ENCODE results near the gene PPP1R13B.

Gene PPP1R13B

DNA sequence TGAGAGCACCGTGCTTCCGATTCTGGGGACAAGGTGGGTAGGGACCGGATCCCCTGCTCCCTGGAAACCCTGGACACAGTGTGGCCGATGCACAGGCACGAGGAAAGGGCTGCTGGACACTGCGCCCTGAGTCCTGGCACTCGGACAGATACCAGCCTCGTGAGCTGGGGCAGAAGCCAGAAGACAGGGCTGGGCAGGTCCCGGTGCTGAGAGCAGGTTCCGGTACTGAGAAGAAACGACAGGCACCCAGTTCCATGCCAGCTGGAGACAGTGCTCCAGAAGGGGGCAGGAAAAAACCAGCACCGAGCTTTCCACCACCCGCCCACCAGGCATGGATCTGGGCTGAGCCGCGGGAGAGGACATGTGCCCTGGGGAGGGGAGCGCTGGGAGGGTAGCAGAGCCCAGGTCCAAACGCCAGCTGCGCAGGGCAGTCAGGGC, 138.6 kb downstream of the PPP1R13B start:
- DNase-seq: no peak

DNA sequence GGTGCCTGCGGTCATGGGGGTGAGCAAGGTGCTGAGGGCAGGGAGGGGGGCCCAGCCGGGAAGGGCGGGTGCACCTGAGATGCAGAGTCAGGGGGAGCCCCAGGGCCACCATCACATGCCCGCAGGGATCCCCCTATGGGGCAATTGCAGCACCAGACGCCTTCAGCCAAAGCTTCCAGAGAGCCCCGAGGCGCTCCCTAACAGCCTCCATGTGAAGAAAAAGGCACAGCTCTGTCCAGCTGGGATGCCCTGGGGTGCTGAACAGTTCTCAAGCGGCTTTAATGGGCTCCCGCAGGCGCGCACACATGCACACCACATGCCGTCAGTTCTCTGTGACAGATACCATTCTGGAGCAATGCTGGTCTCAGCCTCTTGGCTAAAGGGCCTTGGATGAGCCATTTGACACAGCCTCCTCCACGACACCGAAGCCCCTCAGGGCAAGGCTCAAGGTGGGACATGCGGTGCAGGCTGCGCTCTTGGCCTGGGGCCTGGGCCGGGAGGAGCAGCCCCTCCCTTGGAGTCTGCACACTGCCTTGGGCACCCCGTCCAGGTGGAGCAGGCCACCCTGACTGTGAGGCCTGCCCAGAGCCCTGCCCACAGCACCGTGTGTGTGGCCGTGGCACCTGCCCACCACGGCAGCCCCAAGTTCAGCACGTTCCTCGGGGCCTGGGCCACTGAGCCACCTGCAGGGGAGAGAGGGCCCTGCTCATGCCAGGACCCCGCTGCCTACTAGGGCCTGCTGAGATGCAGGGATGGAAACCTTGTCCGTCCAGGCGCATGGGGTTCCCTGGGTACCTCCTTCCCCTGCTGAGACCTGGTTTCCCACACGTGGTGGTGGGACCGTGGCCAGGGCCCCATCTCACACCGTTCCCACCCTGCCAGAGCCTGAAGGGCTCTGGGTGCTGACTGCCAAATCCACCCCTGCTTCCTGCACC, 139.8 kb downstream of the PPP1R13B start:
- DNase-seq: no peak

DNA sequence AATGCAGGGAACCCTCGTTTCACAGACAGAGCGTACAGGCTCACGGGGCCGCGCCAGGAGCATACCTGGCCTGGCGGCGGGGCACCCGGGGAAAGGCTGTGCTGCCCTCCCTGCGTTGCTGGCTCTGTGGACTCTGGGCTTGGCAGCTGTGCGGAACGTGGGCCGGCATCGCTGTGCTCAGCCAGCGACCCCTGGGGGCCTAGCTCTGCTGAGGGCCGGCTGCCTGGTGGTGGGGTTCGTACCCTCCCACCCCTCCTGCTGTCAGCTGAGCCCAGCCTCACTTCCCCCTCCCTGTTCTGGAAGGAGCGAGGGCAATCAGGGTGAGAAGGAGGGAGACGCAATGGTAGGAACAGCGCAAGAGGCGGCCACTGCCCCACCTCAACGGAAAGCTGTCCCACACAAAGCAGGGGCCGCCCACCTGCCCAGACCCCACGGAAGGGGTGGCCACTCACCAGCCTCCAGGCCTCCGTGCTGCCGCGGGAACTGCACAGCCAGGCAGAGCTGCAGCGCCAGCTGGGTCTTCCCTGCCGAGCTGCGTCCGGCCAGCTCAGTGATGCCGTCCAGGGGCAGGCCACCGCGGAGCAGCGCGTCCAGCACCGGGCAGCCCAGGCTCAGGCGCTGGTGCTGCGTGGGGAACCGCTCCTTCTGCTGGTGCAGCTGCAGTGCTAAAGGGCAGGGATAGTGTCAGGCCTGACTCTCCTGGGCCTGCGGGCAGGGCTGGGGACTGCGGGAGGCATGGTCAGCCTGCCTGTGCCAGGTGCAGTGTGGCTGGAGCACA, 140.6 kb downstream of the PPP1R13B start:
- no peak for DNase-seq

DNA sequence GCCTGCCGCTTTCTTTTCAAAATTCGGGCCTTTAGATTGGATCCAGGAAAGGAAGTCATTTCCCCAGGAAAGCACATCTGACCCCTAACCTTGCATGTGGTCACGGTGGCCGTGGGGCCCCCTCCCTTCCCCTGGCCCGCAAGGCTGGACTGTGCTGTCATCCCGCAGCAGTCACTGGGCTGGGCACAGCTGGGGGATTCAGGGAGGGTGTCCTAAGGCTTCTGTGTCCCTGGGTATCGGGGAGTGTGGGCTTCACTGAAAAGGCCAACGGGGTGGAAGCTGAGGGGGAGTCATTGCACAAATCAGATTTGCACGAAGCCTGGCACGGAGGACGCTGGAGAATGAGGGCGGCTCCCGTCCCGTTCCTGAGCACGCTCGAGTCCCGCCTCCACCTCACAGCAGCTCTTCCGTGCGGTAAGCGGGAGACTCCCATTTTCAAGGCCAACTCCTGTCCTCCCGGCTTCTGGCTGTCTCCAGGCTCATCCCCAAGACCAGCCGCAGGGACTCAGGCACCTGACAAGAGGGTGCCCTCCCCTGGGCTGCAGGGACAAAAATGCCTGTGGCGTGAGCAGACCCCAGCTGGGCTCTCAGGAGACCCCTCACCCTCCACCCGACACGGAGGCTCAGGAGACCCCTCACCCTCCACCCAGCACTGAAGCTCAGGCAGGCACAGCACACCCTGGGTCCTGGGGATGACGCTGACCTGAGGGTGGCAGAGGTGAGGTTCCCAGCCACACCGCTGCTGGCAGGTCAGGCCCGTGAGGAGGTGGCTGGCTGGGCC, 141.7 kb downstream of the PPP1R13B start:
- DNase-seq: no peak

DNA sequence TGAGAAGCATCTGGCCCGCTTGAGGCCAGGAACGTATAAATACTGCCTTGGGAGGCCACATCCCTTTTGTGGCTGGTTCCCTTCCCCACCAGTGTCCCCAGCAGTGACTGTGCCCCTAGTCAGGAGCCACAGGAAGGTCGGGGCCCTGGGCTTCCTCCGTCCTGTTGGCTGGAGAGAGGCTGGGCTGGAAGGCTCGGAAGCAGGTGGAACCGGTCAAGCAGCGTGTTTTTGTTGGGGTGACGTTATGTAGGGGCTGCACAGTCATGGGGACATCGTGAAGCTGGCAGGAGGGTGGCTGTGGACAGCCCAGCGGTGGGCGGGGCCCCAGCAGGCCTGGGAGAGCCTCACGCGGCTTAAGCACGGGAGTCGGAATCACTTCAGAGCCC, 142.3 kb downstream of the PPP1R13B start:
- DNase-seq: no peak

DNA sequence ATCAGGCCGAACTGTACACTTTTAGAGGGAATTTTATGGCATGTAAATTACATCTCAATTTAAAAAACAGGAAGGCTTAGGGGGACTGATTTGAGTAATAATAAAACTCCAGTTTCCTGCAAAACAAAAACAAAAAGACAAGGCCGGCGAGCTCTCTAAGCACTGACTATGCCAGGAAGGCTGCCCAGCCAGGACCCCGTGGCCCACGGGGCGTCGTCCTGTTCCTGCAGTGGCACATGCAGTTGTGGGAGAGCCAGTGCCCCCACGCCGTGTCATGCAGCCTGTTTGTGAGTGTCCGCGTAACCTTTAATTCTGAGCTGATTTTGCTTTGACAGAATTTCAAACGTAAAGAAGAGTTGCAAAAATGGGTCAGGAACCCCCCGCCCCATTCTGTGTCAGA, 142.7 kb downstream of the PPP1R13B start:
- no peak for DNase-seq

DNA sequence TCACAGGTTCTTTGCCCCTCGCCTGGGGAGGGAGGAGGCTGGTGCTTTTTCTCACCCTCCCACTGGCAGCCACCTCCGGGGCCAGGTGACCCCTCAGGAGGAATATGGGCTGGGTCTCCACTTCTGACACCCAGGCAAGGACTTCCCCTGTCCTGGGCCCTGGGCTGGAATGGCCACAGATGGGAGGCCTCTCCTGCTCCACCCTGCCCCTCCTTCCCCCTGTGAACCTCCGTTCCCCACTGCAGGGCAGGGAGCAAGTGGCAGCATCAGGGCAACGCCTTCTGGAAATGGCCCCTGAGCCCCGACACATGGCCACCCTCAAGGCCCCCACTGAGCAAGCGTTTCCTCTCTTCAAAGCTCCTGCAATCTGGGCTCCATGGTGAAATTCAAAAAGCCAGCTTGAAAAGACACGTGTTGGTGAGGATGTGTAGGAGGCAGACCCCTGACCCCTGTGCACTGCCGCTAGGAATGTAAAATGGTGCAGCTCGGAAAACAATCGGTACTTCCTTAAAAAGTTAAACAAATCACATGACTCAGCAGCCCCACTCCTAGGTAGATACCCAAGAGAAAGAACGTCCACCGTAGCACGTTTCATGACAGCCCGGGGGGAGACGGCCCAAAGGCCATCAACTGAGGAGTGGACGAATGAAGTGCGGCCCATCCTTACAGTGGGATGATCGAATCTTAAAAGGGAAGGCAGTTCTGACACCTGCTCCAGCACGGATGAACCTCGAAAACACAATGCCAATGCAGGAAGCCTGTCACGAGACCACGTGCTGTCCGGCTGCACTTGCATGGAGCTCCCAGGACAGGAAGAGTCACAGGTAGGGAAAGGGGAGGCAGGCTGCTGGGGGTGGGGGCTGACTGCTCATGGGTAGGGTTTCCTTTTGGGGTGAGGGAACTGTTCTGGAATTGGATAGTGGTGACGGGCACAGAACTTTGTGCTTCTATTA, 143.7 kb downstream of the PPP1R13B start:
- DNase-seq: no peak

DNA sequence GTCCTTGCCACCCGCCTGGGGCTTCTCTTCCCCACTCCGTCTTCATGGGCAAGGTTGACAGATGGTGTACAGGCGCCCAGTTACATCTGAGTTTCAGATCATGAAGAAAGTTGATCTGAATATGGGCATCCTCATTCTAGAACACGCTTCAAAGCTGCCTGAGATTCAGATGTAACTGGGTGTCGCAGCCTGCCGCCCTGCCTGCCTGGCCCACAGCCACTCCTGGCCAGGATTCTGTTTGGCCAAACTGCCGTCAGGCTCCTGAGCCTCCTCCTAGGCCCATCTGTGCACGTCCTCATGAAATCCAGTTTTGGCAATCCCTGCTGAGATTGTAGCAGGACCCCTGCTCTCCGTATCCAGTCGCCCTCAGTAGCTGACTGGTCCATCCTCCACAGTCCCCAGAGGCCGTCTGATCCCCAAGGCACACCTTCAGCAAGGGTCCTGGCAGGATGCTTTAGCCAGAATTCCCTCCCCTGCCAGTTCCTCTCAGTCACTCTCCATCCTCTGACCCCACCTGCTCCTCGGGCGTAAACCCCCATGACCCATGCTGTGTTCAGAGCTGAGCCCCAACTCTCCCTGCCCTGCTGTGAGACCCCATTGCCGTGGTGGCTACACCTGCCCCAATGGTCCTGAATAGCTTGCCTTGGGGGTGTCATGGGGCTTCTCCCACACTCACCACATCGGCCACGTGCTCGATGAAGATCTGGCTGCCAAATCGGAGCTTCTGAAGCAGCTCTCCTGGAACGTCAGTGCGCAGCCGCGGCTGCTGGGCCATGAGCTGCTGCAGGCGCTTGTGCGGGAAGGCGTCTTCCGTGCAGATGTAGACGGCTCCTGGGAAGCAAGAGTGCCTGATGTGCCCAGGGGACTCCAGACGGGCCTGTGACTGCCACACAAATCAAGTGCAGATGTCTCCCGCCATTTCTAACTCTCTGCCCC, 144.6 kb downstream of the PPP1R13B start:
- no peak for DNase-seq

DNA sequence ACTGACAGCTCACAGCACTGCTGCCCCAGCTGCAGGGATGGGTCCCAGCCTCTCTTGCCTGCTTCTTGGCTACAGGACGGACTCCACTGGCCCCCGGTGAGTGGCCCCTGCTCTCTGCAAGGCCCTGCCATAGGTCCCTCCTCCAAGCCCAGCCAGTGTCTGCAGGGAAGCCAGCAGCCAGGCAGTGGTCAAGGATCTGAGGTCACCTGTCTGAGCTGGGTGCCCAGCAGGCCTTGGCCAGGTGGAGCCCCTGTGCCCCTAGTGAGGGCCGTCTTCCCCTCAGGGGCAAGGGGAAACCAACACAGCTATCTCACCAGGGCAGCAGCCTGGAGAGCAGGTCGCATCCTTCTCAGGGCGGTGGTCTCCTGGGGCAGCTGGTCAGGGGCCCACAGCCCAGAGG, 145.3 kb downstream of the PPP1R13B start:
- no peak for DNase-seq

DNA sequence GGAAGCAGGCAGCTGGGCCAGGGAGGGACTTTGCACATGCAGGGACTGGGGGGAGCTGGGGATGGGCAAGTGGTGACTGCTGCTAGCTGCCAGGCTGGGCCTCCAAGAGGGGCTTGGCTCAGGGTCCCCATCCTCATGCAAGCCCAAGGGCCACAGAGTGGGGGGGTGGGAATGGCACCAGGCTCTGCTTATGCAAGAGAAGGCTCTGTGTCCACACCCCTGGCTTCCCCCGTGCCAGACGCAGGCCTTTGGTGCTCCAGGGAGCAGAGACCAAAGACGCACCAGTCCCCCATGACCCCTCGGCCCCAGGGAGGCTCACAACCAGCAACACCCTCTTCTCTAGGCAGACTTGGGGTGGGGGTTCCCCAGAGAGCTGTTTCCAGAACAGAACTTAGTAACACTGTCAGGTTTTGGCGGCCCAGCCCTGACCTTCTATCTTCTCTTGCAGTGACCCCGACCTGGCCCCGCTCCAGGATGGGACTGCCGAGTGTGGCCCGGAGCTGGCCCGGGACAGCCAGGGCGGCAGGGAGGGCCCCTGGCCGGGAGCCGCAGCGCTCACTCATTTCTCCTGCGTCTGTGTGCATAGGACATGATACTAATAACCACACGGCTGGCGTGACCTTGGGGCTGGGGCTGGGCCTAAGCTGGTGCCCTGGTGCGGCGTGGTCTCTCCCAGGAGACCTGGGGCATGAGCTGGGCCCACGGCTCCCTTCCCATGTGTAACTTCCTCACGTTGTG, 146.5 kb downstream of the PPP1R13B start:
- DNase-seq: no peak

DNA sequence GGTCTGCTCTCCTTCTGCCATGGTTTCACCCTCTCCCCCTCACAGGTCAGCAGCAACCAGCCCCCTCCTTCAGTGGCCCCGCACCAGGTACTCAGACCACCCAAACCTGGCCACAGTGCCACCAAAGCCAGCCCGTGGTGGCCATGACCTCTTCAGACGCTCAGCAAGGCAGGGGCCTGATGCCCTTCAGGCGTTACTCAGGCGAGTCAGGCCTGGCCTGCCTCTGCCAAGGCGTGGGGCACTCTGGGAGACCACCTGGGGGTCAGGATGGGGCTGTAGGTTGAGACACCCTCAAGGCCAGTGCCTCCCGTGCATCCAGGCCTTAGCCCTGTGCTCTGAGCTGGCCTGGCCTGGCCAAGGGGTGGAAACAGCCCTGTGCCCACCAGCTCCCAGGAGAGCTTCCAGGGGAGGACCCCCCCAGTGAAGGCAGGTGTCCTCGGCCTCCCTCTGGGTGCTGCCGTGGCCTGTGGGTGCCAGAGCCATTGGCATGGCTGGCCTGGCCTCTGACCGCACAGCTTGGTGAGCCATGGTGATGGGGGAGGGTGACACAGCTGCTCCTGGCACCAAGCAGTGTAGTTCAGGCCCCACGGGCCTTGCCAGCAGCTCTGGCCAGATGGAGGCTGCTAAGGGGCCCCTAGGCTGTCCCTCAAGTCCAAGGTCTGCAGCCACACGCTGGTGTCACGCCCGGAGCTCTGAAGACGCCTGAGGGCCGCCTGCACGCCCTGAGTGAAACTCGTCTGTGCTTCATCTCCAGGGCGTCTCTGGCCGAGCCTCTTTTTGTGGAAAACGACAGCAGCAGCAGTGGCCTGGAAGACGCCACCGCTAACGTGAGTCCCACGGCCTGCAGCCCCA, 147.2 kb downstream of the PPP1R13B start:
- no peak for DNase-seq

DNA sequence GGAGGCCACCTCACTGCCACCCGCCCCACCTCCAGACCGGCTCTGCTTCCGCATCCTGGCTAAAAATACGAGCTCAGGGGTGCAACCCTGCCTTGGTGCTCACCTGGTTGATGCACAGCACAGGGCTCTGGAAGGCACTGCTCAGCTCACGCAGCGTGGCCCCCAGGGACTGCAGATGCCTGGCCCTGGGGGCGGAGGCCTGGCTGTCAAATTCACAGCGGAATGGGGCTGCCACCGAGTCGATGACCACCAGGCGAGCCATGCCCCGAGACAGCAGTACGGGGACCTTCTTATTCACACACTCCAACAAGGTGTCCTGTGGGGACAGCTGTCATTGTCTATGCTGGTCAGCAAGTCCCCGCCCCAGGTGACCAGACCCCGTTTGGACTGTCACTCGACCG, 148.1 kb downstream of the PPP1R13B start:
- DNase-seq: no peak

DNA sequence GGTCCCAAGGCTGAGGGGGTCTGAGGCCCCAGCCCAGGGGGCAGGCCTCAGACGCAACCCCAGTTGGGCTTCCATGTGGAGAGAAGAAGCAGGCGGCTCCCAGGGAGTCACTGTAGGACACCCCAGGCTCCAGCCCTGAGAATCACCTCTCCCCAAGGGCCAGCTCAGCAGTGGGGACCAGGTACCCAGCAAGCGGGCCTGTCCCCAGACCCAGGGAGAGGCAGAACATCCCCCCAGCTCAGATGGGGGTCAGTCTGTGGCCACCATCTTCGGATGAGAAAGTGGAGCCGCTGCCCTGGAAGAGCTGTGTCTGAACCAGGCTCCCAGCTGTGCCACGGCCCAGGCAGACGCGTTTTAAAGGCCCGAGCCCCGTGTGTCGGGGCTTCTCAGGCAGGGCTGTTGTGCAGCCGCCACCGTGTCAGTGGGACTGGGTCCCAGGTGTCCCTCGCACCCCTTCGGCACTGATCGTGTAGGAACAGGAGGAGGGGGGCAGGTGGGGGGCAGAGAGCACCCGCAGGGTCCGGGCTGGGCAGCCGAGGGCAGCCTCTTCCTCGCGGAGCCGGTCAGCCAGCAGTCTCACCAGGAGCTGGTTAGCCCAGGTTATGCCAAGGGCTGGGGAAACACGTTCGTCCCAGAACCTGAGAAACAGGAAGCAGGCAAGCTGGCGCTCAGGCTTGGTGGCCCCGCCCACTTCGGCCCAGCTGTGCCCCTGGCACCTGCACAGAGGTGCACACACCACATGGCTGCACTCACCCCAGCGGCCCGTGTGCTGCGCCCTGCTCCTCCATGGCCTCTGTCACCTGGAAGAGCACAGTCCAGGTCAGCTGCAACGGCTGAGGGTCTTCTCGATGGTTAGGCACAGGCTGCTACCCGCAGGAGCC, 148.8 kb downstream of the PPP1R13B start:
- no peak for DNase-seq

DNA sequence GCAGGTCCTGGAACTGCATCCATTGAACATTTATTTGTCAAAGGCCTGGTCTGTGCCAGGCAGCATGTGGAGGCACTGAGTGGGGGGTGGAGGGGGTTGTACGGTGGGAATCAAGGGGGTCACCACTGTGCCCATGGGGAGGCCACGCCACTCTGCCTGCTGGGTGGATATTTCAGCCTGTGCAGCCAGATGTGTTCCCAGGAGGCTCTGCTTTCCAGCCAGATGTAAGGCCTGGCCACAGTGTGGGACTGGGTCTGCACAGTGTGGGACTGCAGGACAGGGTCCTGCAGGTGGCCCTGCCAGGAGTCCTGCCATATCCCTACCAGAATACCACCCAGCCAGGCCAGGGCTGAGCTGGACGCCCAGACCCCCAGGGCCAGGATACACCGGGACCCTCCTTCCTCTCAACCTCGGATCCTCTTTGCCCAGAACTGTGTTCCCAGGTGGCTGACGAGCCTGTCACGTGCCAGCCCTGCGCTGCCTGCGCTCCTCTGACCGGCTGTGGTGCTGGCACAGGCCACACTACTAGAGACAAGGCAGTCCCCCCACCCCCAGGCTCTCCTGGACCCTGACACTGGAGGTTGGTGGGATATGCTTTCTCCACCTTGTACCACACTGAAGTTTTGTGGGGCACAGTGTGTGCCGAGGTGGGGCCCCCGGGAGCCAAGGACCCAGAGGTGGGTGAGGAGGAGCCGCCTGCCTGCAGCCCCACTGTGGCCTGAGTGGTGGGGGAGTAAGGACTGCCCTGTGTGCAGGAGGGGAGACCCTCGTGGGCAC, 149.6 kb downstream of the PPP1R13B start:
- DNase-seq: no peak

DNA sequence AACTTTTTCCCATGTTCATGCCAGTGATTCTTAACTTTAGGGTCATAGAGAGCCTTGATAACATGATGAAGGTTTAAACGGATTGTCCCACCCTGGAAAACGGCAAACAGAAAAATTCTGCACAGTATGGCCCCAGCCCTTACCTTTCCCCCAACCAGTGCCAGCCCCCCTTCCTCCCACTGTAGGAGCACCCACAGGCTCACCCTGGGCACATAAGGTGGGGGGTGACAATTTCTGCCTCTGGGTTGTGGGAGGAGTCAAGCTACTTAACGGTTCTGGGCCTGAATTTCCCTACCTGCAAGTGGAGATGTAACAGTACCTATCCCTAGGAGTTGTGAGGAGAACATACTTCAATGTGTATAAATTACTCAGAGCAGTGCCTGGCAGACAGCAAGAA, 150.2 kb downstream of the PPP1R13B start:
- no peak for DNase-seq

DNA sequence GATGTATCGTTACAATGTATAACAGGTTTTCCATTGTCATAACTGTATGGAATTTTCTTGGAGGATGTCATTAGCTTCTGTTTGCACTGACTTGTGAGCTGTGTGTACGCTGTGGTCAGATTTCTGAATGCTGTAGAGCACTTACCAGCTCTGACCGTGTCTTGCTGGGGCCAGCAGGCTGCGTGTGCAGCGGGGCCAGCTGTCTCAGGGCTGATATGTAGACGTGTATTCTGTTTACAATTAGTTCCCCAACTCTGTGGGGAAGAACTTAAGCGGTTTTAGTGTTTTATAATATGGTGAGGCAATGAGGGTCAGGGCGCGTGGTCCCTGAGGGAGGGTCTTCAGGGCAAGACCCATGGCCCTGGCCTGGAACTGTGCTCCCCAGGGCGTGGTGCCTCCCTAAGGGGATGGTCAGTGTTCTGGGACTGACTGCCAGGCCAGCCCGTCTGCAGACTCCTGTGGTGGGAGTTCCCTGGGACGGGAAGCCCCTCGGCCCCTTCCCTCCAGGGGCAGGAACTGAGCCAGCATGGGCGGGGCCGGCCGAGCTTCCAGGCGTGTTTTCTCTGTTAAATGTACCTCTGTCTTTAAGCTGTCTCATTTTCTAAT, 150.8 kb downstream of the PPP1R13B start:
- no peak for DNase-seq

DNA sequence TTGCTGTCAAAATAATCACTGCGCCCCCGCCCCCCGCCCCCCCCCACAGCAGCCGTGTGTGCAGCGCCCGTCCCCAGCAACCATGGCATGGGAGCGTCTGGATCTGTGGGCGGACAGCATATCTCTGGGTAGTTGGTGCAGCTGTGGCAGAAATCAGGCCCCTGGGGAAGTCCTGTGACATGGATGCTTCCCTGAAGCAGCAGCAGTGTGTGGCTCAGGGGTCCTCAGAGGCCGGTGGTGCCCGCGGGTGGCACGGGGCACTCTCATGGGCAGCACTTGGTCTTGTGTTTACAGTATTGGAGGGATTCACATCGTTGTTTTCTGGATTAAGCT, 151.3 kb downstream of the PPP1R13B start:
- no peak for DNase-seq

Data from bone marrow (tissue), 2 donors.